CD4-positive, alpha-beta T cell (primary cell): Measurements from ENCODE around the gene GDF9. TPM values are rescaled to one million over a fixed set of nuclear protein-coding genes. Genes with fewer than 3 reads are reported as not detected.

ENCODE experiments used
- ATAC-seq: fragments of 200-7000 bp; cut with Tn5 transposase; one replicate; pipeline ENCODE4 v1.10.0; 2022; ENCODE audit warnings: mild to moderate bottlenecking; ENCODE audit not compliant: poor library complexity
- CTCF ChIA-PET: fragments of 350-600 bp; sonication (Branson Sonifier 250); formaldehyde crosslinking; loops from one replicate; lab custom pipeline; 2021; ENCODE audit warnings: antibody characterized with exemption, inconsistent platforms; lab: Charles Lee
- POLR2A ChIA-PET: fragments of 350-600 bp; sonication (Branson Sonifier 250); formaldehyde crosslinking; loops from one replicate; lab custom pipeline; 2021; ENCODE audit warnings: antibody characterized with exemption, inconsistent platforms; lab: Charles Lee
- DNase-seq, 14 experiments: peaks; one replicate each; pipeline ENCODE4 v3.0.0-alpha.2; 2013 to 2020; ENCODE audit warnings: mixed read lengths in 2 of 14
- H3K27ac ChIP-seq, 2 donors: one replicate each; pipeline versions ENCODE4 v1.5.1 to v1.7.0; 2013; ENCODE audit warnings: low read length in 2 of 2, low read depth in 1 of 2, mild to moderate bottlenecking in 1 of 2
- H3K27me3 ChIP-seq, 2 experiments: 1 replicate in 1 of 2; 2 replicates in 1 of 2; pipeline versions ENCODE4 v1.6.1 to v1.7.0; 2013; ENCODE audit warnings: low read length in 2 of 2, control low read depth in 1 of 2, mild to moderate bottlenecking in 1 of 2, moderate library complexity in 1 of 2; ENCODE audit not compliant: insufficient read depth in 2 of 2, control insufficient read depth in 1 of 2
- H3K36me3 ChIP-seq: one replicate; pipeline ENCODE4 v1.6.1; 2013; ENCODE audit warnings: low read length, control low read depth; ENCODE audit not compliant: insufficient read depth
- H3K4me1 ChIP-seq: one replicate; pipeline ENCODE4 v1.6.1; 2013; ENCODE audit warnings: low read length, control low read depth; ENCODE audit not compliant: insufficient read depth
- H3K4me3 ChIP-seq: one replicate; pipeline ENCODE4 v1.5.1; 2013; ENCODE audit warnings: mild to moderate bottlenecking, low read length, moderate library complexity
- H3K9me3 ChIP-seq, 2 experiments: 1 replicate in 1 of 2; 2 replicates in 1 of 2; pipeline versions ENCODE4 v1.6.1 to v1.7.0; 2013; ENCODE audit warnings: low read length in 2 of 2, mild to moderate bottlenecking in 2 of 2, control low read depth in 1 of 2, moderate library complexity in 1 of 2; ENCODE audit not compliant: control insufficient read depth in 1 of 2, insufficient read depth in 1 of 2
- H3K27ac Mint-ChIP-seq: one replicate; pipeline ENCODE4 v1.8.0; 2020; ENCODE audit warnings: mixed read lengths
- H3K27me3 Mint-ChIP-seq: one replicate; pipeline ENCODE4 v1.8.0; 2021; ENCODE audit warnings: mixed read lengths
- H3K36me3 Mint-ChIP-seq: one replicate; pipeline ENCODE4 v1.8.0; 2021; ENCODE audit warnings: low read depth, mixed read lengths
- H3K4me1 Mint-ChIP-seq: one replicate; pipeline ENCODE4 v1.8.0; 2021; ENCODE audit warnings: low read depth, mixed read lengths
- H3K4me3 Mint-ChIP-seq: one replicate; pipeline ENCODE4 v1.8.0; 2020; ENCODE audit warnings: mild to moderate bottlenecking, mixed read lengths
- H3K9me3 Mint-ChIP-seq: one replicate; pipeline ENCODE4 v1.8.0; 2020; ENCODE audit warnings: mixed read lengths
- CTCF ChIP-seq: fragments of 200-600 bp; IDR thresholded peaks from one replicate; pipeline ENCODE4 v1.8.0; 2022; ENCODE audit warnings: antibody characterized with exemption, mild to moderate bottlenecking
- intact Hi-C, 2 experiments: fragments of 100-400 bp; cut with DNase I in 1 of 2; cut with micrococcal nuclease in 1 of 2; formaldehyde crosslinking; loops; one replicate each; pipeline versions ENCODE4 v1.15.1 to v1.9.0; 2023 to 2025; cut with DNase I, micrococcal nuclease
- total RNA-seq, 174 experiments: library from RNA in 2 of 174; stranded (reverse) in 2 of 174; gene quantifications; one replicate each; pipeline ENCODE4 v1.2.3 and lab custom pipeline; 2021 to 2026

The GDF9 gene
- total RNA-seq, 2 experiments from 2014 or later = 0.91 to 1.6 TPM

DNA sequence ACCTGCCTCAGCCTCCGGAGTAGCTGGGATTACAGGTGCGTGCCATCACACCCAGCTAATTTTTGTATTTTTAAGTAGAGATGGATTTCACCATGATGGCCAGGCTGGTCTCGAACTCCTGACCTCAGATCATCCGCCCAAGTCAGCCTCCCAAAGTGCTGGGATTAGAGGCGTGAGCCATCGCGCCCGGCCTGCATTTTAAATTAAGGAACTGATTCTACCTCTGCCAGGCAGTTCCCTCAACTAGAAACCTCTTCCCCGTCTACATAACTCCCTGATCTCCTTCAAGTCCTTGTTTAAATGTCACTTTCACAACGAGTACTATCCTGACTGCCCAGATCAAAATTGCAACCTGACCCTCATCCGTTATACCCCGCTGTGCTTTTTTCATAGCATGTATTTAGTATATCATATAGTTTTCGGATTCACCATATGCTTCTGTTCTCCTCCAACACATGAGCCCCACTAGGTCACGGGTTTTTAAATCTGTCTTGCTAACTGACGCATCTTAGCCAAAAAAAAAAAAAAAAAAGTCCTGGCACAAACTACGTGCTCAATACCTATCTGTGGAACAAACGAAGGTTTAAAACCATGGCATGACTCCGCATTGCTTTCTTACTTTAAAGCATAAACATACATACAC, 54.0 kb downstream of the GDF9 start:
- H3K27ac Mint-ChIP-seq = no peak overlapping the region
- H3K36me3 Mint-ChIP-seq = no peaks in the 10 kb centered on the region
- CTCF ChIA-PET = interaction anchor here (1.8 kb wide), 1 partner anchor 8 kb away, joined by 7 read pairs; no protein-coding TSS in a partner anchor
- intact Hi-C loops = no loop called here
- no peak overlapping the region for H3K4me3 ChIP-seq
- H3K4me1 ChIP-seq = peaks cover 16% of the 10 kb centered on the region
- peaks cover 16% of the 10 kb centered on the region for H3K4me1 Mint-ChIP-seq
- peaks cover 63% of the 10 kb centered on the region for H3K27me3 Mint-ChIP-seq
- peak overlapping the region; percentile 88 for H3K4me3 Mint-ChIP-seq
- H3K9me3 ChIP-seq = no peaks in the 10 kb centered on the region
- no peak overlapping the region for H3K27ac ChIP-seq
- H3K9me3 Mint-ChIP-seq = no peaks in the 10 kb centered on the region
- ATAC-seq = no peak
- TF ChIP-seq CTCF = no peak
- no peaks in the 10 kb centered on the region for H3K36me3 ChIP-seq
- peaks cover 23 to 47% of the 10 kb centered on the region in 2 experiments for H3K27me3 ChIP-seq
- POLR2A ChIA-PET = no interaction called here
- peak in 1 of 14 experiments; percentile 19 for DNase-seq

Other genes with a start within 250 kb of the GDF9 start
- gene IL13, start 208.3 kb downstream of the GDF9 start, total RNA-seq = under 1 TPM in 1 of 2 experiments, not detected in 1; 0.17 TPM
- gene IL4, start 192.5 kb downstream of the GDF9 start, total RNA-seq = not detected
- 10 to 100 TPM; 10.2 to 12.4 TPM for gene KIF3A, start 128.9 kb downstream of the GDF9 start, total RNA-seq
- 1 to 10 TPM; 7.2 to 8.8 TPM for gene CCNI2, start 119.0 kb downstream of the GDF9 start, total RNA-seq
- 1 to 10 TPM; 4.4 to 5.3 TPM for gene SEPTIN8, start 89.2 kb downstream of the GDF9 start, total RNA-seq
- gene SOWAHA, start 53.2 kb downstream of the GDF9 start, total RNA-seq = not detected
- under 1 TPM in 1 of 2 experiments, not detected in 1; 0.59 TPM for gene SHROOM1, start 35.8 kb downstream of the GDF9 start, total RNA-seq
- gene UQCRQ, start 173 bp upstream of the GDF9 start, total RNA-seq = 100 to 1,000 TPM; 119 to 132 TPM
- under 1 TPM; 0.30 to 0.31 TPM for gene LEAP2, start 7.2 kb upstream of the GDF9 start, total RNA-seq
- gene AFF4, start 97.2 kb upstream of the GDF9 start, total RNA-seq = 100 to 1,000 TPM in 1 of 2 experiments, 10 to 100 TPM in 1; 97.9 to 103 TPM
- 10 to 100 TPM; 17.7 to 20.1 TPM for gene ZCCHC10, start 160.1 kb upstream of the GDF9 start, total RNA-seq
- gene HSPA4, start 185.5 kb upstream of the GDF9 start, total RNA-seq = 10 to 100 TPM; 42.2 to 44.7 TPM